SIG-M5 treated with dmso at 0.1 percent for 504 hours (cell line): Measurements from ENCODE around the gene GPC6.

Source experiments
- DNase-seq: peaks from one replicate; lab custom pipeline; 2025; ENCODE audit not compliant: unreplicated experiment; lab: John Stamatoyannopoulos, UW

Gene GPC6

GRCh38 chr13:93496985-93497673 lies 270.5 kb downstream of the GPC6 start:
- DNase-seq, result no peak

- no peak for DNase-seq
Observed at GRCh38 chr13:93499991-93500390, 273.4 kb downstream of the GPC6 start.

DNA sequence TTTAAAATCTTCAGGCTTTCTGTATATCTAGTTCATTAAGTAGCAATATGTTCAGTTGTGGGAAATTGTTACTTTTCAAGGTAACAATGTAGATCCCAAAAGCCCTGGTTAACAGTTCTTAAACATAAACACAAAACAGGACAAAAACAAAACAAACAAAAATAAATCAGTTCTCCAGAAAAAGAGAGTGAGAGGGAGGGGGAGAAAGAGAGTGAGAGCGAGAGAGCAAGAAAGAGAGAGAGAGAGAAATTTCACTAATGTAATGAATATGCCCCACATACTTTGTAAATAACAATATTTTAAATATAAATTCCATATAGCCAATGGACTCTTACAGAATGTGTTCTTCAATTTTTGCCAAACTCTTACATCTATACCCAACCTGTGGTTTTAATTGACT lies 275.5 kb downstream of the GPC6 start:
- DNase-seq, result no peak

- no peak for DNase-seq
Observed at GRCh38 chr13:93502987-93503615, 276.5 kb downstream of the GPC6 start.

GRCh38 chr13:93505104-93505952 lies 278.7 kb downstream of the GPC6 start:
- DNase-seq, result no peak

DNA sequence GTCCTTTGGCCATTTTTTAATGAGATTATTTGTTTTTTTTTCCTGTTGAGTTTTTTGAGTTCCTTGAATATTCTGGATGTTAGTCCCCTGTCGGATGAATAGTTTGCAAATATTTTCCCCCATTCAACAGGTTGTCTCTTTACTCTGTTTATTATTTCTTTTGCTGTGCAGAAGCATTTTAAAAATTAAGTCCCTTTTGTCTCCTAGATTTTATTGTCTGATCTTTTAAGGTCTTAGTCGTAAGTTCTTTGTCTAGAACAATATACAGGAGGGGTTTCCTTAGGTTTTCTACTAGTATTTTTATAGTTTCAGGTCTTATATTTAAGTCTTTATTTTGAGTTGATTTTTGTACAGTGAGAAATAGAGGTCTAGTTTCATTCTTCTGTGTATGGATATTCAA lies 284.4 kb downstream of the GPC6 start:
- no peak for DNase-seq

GRCh38 chr13:93515267-93515666 lies 288.7 kb downstream of the GPC6 start:
- DNase-seq, result no peak

DNA sequence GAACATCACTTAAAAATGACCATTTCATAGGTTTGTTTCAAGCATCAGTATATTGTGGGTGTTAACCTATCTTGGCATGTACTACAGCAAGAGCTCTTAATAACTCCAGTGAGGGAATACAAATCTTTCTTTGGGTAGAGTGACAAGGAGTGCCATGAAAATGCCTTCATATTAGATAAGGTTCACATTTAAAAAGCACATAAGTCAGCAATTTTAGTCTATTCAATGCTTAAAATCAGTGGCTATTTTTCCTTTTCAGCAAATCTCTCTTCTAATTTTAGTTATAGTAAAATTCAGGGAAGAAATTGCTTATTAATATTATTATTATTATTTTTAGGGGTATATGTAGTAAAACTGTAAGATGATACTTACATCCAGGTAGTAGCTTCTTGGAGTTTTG lies 291.1 kb downstream of the GPC6 start:
- no peak for DNase-seq

GRCh38 chr13:93521307-93521706 lies 294.7 kb downstream of the GPC6 start:
- DNase-seq, result no peak

- no peak for DNase-seq
Observed at GRCh38 chr13:93522501-93522900, 295.9 kb downstream of the GPC6 start.

GRCh38 chr13:93525087-93525486 lies 298.5 kb downstream of the GPC6 start:
- no peak for DNase-seq

- no peak for DNase-seq
Observed at GRCh38 chr13:93527748-93528297, 301.2 kb downstream of the GPC6 start.

GRCh38 chr13:93529961-93530360 lies 303.4 kb downstream of the GPC6 start:
- no peak for DNase-seq

- DNase-seq, result no peak
Observed at GRCh38 chr13:93534181-93534700, 307.6 kb downstream of the GPC6 start.

DNA sequence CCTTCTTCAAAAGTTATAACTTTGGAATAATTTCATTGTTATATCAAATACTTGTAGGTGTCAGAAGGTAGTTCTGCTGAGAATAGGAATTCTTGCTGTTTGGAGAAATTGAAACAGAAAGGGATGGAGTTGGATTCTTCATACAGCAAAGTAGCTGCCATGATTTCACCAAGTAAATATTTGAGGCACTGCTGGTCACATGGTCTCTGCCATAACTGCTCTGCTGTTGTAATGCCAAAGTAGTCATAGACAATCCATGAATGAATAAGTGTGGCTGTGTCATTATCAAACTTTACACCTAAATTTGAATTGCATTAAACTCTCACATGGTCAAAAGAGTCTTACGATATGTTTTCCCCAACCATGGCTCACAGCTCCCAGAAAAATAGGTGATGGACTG lies 308.6 kb downstream of the GPC6 start:
- no peak for DNase-seq

DNA sequence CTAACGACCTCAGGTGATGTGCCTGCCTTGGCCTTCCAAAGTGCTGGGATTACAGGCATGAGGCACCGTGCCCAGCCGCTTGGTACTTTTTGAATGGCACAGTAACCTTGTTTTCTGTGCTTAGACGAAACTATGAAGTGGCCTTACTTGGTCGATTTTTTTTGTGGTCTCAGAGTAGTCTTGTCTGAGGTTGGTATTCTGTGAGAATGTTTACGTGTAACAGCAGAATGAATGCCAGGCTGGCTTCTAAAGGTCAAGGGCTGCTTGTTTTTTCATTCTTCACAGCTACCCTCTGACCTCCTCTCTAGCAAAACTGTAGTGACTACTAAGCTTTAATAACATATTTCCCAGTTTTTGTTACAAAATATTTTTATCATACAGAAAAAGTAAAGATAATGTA lies 313.3 kb downstream of the GPC6 start:
- DNase-seq, result no peak

DNA sequence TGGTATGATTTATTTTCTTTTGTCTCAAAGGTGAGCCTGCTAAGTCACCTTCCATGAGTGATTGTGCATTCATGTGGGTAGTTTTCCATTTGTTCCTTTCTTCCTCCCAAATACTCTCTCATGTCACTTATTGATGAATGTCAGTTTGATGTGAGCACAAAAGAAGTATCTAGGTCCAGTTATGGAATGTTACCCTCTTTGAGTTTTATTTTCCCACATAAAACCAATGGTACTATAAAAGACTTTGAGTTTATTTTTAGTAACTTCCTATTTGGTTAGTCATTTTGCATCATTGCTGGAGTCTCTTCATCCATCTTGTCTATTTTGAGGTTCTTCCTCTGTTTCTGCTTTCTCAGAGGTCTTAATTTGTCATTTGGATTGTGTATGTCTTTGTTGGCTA lies 321.3 kb downstream of the GPC6 start:
- no peak for DNase-seq

- no peak for DNase-seq
Observed at GRCh38 chr13:93549326-93550005, 322.9 kb downstream of the GPC6 start.

DNA sequence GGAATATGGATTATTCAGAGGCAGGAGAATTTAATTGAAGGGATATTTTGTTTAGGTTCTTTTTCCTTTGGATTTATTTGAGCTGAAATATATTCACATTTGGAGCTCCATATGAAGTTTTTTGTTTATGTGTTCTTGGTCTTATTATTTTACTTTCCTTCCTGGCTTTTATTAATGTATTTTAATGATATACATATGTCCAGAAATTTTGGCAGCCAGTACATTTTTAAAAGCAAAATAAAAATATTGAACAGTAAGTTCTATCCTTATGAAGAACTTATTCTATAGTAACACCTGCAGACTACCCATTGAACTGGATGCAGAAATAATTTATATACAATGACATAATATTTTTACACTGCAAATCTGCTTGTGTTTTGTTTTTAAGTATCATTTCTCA lies 323.6 kb downstream of the GPC6 start:
- DNase-seq, result no peak

DNA sequence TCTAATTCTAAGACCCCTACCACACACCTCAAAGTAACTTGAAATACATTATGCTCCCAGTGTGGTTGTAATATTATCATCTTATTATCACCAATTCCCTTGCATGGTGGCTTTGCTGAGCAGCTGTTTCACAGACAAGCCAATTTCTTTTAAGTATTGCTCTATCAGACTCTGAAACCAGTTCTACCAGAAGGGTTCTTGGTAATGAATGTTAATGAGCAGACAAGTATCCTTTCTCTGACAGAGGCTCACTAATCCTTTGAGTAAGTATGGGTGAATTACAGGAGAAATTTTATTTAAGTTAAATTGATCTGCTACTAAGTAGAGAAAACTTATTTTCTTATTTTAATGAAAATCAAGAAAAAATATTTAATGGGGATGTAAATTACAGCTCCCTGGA lies 326.0 kb downstream of the GPC6 start:
- DNase-seq, result no peak

DNA sequence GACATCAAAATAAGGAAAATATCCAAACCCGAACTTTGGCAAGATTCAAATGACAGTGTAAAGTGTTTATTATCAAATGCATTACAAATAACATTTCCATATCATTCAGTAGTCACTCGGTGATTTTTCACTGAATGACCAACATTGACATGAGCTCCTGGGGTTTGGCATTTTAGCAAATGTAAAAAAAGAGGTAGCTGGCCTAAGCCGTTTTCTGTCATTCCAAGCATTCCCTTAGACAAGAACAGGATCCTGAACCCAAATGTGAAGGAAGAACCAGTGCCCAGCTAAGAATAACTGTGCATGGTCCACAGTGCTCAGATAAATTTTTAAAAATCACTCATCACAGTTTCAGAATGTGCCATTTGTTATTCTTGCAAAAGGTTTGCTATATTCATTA lies 327.9 kb downstream of the GPC6 start:
- no peak for DNase-seq
